ENCODE results near the gene FLYWCH2.

FLYWCH2 gene

GRCh38 chr16:2882650-2883457 lies at the start of gene FLYWCH2:
TSS of gene FLYWCH2 (plus strand) at chr16:2883215. CDS start at chr16:2896450, 13,235 bp downstream.
- peak; percentile 95 for DNase-seq (ENCODE audit: low read depth)

- no peak for DNase-seq (ENCODE audit: low read depth)
Measured at GRCh38 chr16:2833776-2834175, 49.2 kb upstream of the FLYWCH2 start.

DNA sequence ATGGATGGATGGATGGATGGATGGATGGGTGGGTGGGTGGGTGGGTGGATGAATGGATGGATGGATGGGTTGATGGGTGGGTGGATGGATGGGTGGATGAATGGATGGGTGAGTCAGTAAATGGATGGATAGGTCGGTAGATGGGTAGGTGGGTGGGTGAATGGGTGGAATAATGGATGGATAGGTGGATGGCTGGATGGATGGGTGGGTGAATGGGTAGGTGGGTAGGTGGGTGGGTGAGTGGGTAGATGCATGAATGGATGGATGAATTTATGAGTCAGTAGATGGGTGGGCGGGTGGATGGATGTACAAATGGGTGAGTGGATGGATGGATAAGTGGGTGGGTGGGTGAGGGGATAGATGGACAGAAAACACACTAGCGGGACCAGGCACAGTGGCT lies 48.0 kb upstream of the FLYWCH2 start:
- no peak for DNase-seq (ENCODE audit: low read depth)

- DNase-seq (ENCODE audit: low read depth), result peak; percentile 94
Measured at GRCh38 chr16:2835638-2836493, 47.1 kb upstream of the FLYWCH2 start.

- no peak for DNase-seq (ENCODE audit: low read depth)
Measured at GRCh38 chr16:2836646-2837508, 46.1 kb upstream of the FLYWCH2 start.

- peak; percentile 35 for DNase-seq (ENCODE audit: low read depth)
Measured at GRCh38 chr16:2838928-2839327, 44.1 kb upstream of the FLYWCH2 start.

- no peak for DNase-seq (ENCODE audit: low read depth)
Measured at GRCh38 chr16:2839650-2840450, 43.2 kb upstream of the FLYWCH2 start.

DNA sequence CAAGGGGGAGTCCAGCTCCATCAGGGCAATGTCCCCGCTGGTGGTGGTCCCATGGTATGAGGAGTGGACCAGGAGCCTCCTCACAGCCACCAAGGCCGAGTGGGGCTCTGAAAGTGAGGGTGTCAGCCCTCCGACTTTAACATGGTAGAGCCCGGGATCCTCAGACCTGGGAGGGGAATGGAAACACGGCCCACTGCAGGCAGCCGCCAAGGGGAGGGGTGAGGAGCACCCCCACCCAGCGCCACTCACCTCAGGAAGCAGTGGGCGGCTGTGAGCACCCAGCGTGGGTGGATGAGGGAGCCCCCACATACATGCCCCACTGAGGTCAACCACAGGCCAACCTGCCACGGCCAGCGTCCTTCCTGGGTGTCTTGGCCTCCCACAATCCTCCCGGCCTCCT lies 42.1 kb upstream of the FLYWCH2 start:
- no peak for DNase-seq (ENCODE audit: low read depth)

GRCh38 chr16:2841606-2842339 lies 41.2 kb upstream of the FLYWCH2 start:
- DNase-seq (ENCODE audit: low read depth), result no peak

DNA sequence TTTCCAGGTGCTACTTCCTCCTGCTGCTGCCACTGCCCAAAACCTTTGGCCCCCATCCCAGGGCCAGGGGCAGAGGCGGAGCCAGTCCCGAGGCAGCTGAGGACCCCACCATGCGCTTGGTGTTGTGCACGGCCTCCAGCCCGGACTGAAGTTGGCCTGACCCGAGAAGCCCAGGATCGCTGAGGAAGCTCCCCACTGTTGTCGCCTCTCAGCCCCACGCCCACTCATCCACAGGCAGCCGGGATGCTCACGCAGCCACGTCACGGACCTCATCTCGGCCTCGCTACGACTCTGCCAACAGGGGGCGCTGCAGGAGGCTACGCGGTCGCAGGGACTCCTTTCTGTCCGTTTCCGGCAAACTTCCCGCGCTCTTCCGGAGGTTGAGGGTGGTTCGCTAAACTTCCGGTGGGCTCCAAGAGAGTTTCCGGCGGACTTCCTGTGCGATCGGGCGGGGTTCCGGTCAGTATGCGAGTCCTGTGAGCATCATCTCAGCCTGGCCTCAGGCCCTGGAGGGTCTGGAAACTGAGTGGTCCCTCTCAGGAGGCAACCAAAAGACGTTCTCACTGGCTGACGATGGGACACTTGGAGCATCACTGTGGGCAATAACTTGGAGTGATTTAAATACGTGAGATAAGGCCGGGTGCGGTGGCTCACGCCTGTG lies 40.5 kb upstream of the FLYWCH2 start:
- no peak for DNase-seq (ENCODE audit: low read depth)

GRCh38 chr16:2843526-2843925 lies 39.5 kb upstream of the FLYWCH2 start:
- no peak for DNase-seq (ENCODE audit: low read depth)

GRCh38 chr16:2845116-2845515 lies 37.9 kb upstream of the FLYWCH2 start:
- DNase-seq (ENCODE audit: low read depth), result no peak

GRCh38 chr16:2846511-2847310 lies 36.3 kb upstream of the FLYWCH2 start:
- no peak for DNase-seq (ENCODE audit: low read depth)

- DNase-seq (ENCODE audit: low read depth), result no peak
Measured at GRCh38 chr16:2848933-2849725, 33.9 kb upstream of the FLYWCH2 start.

DNA sequence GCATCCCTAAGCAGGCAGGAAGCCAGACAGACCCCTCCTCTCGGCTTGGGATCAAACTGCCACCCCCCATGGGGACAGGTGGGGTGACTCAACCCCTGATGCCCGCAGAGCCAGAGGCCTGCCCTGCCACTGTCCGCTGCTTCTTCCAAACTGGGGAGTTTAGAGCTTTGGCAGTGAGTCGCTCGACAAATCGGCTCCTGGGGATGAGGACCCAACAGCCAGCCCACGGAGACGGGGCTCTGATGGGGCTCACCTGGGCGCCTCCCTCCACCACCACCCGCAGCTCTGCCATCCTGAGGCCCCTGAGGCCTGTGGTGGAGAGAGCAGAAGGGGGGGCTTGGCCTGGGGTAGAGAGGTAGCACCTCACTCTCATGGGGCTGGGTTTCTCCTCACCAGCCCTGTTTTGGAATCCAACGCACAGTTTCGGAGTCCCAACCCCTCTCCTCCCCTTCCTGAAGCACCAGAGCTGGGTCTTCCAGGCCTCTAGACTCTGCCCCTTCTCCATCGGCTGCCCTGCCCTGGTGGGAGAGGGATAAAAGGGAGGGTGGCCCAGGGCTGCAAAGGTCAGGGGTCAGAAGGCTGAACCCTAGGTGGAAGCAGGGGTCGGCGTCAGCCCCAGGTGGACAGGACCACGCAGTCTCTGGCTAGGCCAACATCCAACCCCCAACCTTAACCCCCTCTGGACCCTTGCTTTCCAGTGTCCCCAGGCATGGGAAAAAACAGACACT lies 30.8 kb upstream of the FLYWCH2 start:
- no peak for DNase-seq (ENCODE audit: low read depth)

DNA sequence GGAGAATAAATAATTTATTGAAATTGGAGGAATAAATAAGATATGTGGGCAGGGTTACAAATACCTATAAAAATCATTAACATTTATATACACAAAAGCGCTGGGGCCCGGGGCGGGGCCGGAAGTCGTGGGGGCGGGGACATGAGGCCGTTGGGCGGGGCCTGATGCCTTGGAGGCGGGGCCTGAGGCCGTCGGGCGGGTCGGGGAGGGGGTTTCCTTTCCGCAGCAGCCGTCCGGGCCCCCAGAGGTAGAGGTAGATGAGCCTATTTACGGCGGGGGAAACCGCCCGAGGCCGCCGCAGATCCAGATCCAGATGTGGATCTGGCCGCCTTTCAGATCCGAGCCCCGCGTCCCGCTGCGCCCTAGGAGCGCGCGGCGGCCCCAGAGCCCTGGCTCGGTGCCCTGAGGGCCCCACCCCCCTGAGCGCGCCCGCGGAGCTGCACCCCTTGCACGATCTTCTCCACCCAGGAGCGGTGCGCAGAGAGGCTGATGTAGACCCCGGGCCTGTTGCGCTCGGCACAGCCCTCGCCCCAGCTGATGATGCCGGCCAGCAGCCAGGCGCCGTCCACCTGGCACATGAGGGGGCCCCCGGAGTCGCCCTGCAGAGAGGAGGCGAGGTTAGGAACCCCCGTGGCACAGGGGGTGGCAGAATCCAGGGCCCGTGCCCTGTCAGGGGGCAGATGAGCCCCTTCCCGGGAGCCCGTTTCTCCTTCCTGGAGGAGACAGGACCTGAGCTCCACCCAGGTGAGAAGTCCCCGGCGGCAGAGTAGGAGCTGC lies 30.1 kb upstream of the FLYWCH2 start:
- DNase-seq (ENCODE audit: low read depth), result no peak

DNA sequence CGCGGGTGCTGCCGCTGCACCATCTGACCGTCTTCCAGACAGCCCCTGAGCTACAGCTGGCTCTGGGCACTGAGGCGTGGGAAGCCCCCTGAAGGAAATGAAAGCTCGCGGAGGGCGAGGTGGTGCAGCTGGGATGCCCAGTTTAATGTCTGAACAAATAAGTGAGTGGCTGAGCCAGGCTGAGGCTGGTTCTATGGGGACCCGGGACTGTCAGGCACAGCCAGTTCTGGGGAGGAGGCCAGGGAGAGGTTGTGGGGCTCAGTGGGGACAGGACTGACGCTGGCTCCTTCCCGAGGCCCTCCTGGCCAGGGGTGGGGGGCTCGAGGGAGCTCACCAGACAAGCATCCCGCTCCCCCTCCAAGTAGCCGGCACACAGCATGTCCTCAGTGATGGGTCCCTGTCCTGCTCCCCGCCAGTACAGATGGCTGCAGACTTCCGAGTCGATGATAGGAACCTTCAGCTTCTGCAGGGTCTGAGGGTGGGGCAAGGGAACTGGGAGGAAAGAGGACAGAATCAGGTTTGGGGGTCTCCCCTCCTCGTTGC lies 29.4 kb upstream of the FLYWCH2 start:
- DNase-seq (ENCODE audit: low read depth), result no peak
